Airway epithelial cell (primary cell): Measurements from ENCODE around the gene ACTBL2. TPM values are rescaled to one million over a fixed set of nuclear protein-coding genes. Genes with fewer than 3 reads are reported as not detected.

ENCODE experiments used
- total RNA-seq: library from RNA; depleted of rRNA; stranded (reverse); fragments of >200 nt; gene quantifications from 2 replicates; pipeline ENCODE4 v1.2.3, GENCODE V29; 2015

Gene ACTBL2
- 0.35 and 1.4 TPM in 2 replicates for total RNA-seq

GRCh38 chr5:57482671-57483106 is at the start of gene ACTBL2:
TSS of gene ACTBL2 (minus strand) at chr5:57482811. CDS start at chr5:57482707, 104 bp downstream.

